Progenitor cell of endocrine pancreas (in vitro differentiated cells): ENCODE results near the gene ZNF841. TPM values are rescaled to one million over a fixed set of nuclear protein-coding genes. Genes with fewer than 3 reads are reported as not detected.

Experiments used
- DNase-seq: peaks from one replicate; pipeline ENCODE4 v3.0.0; 2021; ENCODE audit warnings: low spot score; ENCODE audit not compliant: unreplicated experiment
- H3K27ac Mint-ChIP-seq: 2 replicates; pipeline ENCODE4 v1.8.0; 2021; ENCODE audit warnings: mild to moderate bottlenecking, moderate library complexity, mixed read lengths
- H3K27me3 Mint-ChIP-seq: 2 replicates; pipeline ENCODE4 v1.8.0; 2021; ENCODE audit warnings: mixed read lengths
- H3K36me3 Mint-ChIP-seq: 2 replicates; pipeline ENCODE4 v1.8.0; 2022; ENCODE audit warnings: mixed read lengths; ENCODE audit not compliant: insufficient read depth
- H3K4me1 Mint-ChIP-seq: 2 replicates; pipeline ENCODE4 v1.8.0; 2021; ENCODE audit warnings: low read depth, mixed read lengths
- H3K4me3 Mint-ChIP-seq: 2 replicates; pipeline ENCODE4 v1.8.0; 2021; ENCODE audit warnings: low read depth, mild to moderate bottlenecking, moderate library complexity, mixed read lengths
- H3K9me3 Mint-ChIP-seq: 2 replicates; pipeline ENCODE4 v1.8.0; 2021; ENCODE audit warnings: low read depth, mixed read lengths
- total RNA-seq: library from RNA; stranded (reverse); gene quantifications from 2 replicates; pipeline ENCODE4 v1.2.1, GENCODE V29; 2021
- TF ChIP-seq, protein P1 (sequence below): fragments of 200-600 bp; sonication (generic); IDR thresholded peaks from one replicate; pipeline ENCODE4 v1.5.0; 2021; ENCODE audit warnings: antibody characterized with exemption, mild to moderate bottlenecking; ENCODE audit not compliant: unreplicated experiment

ZNF841 gene
- total RNA-seq, 1 donor from 2014 or later = 30.7 TPM

DNA sequence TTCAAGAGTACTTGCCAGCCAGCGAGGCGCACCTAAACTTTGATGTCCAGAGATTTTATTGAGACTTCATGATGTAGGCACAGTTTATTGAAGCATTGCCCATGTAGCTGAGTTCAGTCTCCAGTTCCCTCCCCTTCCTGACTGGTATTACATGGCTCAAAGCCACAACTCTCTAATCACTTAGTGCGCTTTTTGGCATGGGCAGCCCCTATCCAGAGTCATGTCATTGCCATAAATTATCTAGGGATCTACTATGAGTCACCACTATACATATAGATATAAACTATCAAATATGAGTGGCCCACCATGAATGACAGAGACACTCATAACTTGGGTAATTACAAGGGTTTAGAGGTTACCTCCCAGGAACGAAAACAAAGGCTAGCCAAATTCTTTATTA, 75.1 kb downstream of the ZNF841 start:
- no peak overlapping the region for H3K4me3 Mint-ChIP-seq
- peaks cover 75% of the 10 kb centered on the region for H3K9me3 Mint-ChIP-seq
- peaks cover 92% of the 10 kb centered on the region for H3K36me3 Mint-ChIP-seq
- no peaks in the 10 kb centered on the region for H3K27me3 Mint-ChIP-seq
- H3K27ac Mint-ChIP-seq = no peak overlapping the region
- DNase-seq = no peak
- no peaks in the 10 kb centered on the region for H3K4me1 Mint-ChIP-seq
- TF ChIP-seq, protein P1, sequence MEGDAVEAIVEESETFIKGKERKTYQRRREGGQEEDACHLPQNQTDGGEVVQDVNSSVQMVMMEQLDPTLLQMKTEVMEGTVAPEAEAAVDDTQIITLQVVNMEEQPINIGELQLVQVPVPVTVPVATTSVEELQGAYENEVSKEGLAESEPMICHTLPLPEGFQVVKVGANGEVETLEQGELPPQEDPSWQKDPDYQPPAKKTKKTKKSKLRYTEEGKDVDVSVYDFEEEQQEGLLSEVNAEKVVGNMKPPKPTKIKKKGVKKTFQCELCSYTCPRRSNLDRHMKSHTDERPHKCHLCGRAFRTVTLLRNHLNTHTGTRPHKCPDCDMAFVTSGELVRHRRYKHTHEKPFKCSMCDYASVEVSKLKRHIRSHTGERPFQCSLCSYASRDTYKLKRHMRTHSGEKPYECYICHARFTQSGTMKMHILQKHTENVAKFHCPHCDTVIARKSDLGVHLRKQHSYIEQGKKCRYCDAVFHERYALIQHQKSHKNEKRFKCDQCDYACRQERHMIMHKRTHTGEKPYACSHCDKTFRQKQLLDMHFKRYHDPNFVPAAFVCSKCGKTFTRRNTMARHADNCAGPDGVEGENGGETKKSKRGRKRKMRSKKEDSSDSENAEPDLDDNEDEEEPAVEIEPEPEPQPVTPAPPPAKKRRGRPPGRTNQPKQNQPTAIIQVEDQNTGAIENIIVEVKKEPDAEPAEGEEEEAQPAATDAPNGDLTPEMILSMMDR = no peak

Other genes with a start within 250 kb of the ZNF841 start
- gene ZNF577, start 207.8 kb downstream of the ZNF841 start, total RNA-seq = 27.5 and 29.5 TPM in 2 replicates
- gene ZNF649, start 190.7 kb downstream of the ZNF841 start, total RNA-seq = 41.4 and 42.4 TPM in 2 replicates
- 14.0 and 15.8 TPM in 2 replicates for gene ZNF613, start 168.3 kb downstream of the ZNF841 start, total RNA-seq
- gene ZNF350, start 108.9 kb downstream of the ZNF841 start, total RNA-seq = 14.2 and 14.3 TPM in 2 replicates
- 17.5 and 17.7 TPM in 2 replicates for gene ZNF615, start 87.6 kb downstream of the ZNF841 start, total RNA-seq
- gene ZNF614, start 67.4 kb downstream of the ZNF841 start, total RNA-seq = 14.4 and 14.8 TPM in 2 replicates
- gene ZNF432, start 46.9 kb downstream of the ZNF841 start, total RNA-seq = 27.2 and 33.6 TPM in 2 replicates
- gene ZNF616, start 44.2 kb upstream of the ZNF841 start, total RNA-seq = 24.0 and 28.5 TPM in 2 replicates
- 30.2 and 32.6 TPM in 2 replicates for gene ZNF836, start 75.9 kb upstream of the ZNF841 start, total RNA-seq
- gene PPP2R1A, start 94.3 kb upstream of the ZNF841 start, total RNA-seq = 299 and 307 TPM in 2 replicates
- gene ZNF766, start 173.8 kb upstream of the ZNF841 start, total RNA-seq = 27.1 and 29.4 TPM in 2 replicates
- 25.7 and 27.2 TPM in 2 replicates for gene ZNF480, start 201.4 kb upstream of the ZNF841 start, total RNA-seq
- gene ZNF610, start 240.5 kb upstream of the ZNF841 start, total RNA-seq = 24.8 and 27.1 TPM in 2 replicates